Sciatic nerve (tissue), 2 donors: ENCODE data around the gene EIF3C. TPM values are rescaled to one million over a fixed set of nuclear protein-coding genes. Genes with fewer than 3 reads are reported as not detected.
A peak's percentile ranks its signal among the peaks of the same experiment; 100 is the strongest.
"Not testable (repeated sequence)": the region's sequence is repeated elsewhere in the genome, so short reads cannot be mapped to it uniquely, and the experiment has no call there.

Experiments used
- ATAC-seq: fragments of 200-7000 bp; cut with Tn5 transposase; one replicate; pipeline ENCODE4 v1.9.1; 2020; ENCODE audit warnings: mild to moderate bottlenecking, moderate library complexity
- DNase-seq: peaks from one replicate; pipeline ENCODE4 v3.0.0-alpha.2; 2020; ENCODE audit warnings: low spot score
- intact Hi-C: fragments of 100-400 bp; cut with DNase I; formaldehyde crosslinking; loops from one replicate; pipeline ENCODE4 v1.14.2; 2022
- total RNA-seq: library from RNA; stranded (reverse); fragmentation: NEBNext Ultra II Directional; extraction: Animal tissue kit (Norgen Biotek cat#: 25700); gene quantifications from one replicate; pipeline ENCODE4 v1.2.1, GENCODE V29; 2021
- donor health status: DM: no; HTN: no; CAD: no.
- donor health status: DM: no; HTN: no; CAD: no.

The EIF3C gene
- 306 TPM for total RNA-seq

- peak; percentile 100 for ATAC-seq
- DNase-seq, intact Hi-C loops: not testable (repeated sequence)
Observed at GRCh38 chr16:28711220-28712083, at the start of gene EIF3C. Gene EIF3C (plus strand): TSS chr16:28711464. CDS start chr16:28711687, 223 bp downstream.

GRCh38 chr16:28666264-28666663, 45.0 kb upstream of the EIF3C start:
- intact Hi-C loops, ATAC-seq, DNase-seq: not testable (repeated sequence)

GRCh38 chr16:28667480-28667879, 43.8 kb upstream of the EIF3C start:
- DNase-seq, intact Hi-C loops: not testable (repeated sequence)
- ATAC-seq, result peak; percentile 48

DNA sequence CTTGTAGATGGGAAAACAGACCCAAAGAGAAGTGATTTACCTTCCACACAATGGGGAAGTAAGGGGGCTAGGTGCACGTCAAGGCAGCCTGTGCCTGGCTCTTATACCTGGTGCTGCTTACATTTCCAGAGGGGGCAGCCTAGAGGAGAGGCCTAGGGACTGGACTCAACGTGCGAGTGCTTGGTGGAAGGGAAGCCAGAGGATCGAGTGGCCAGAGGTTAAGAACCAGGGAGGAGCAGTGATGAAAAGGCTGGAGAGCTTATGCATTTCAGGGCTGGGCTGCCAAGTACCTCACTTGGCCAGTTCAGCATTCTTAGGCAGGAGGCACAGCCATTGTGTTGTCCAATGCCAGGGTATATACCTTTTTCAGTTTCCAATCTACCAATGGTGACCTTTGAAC, 43.1 kb upstream of the EIF3C start:
- DNase-seq, intact Hi-C loops, ATAC-seq: not testable (repeated sequence)

- intact Hi-C loops, result not testable (repeated sequence)
- ATAC-seq, result peak; percentile 99
Observed at GRCh38 chr16:28688327-28688952, 22.8 kb upstream of the EIF3C start.

GRCh38 chr16:28689425-28689824, 21.8 kb upstream of the EIF3C start:
- ATAC-seq, DNase-seq, intact Hi-C loops: not testable (repeated sequence)

More at GRCh38 chr16:28688327-28688952, 22.8 kb upstream of the EIF3C start:
- not testable (repeated sequence) for DNase-seq

DNA sequence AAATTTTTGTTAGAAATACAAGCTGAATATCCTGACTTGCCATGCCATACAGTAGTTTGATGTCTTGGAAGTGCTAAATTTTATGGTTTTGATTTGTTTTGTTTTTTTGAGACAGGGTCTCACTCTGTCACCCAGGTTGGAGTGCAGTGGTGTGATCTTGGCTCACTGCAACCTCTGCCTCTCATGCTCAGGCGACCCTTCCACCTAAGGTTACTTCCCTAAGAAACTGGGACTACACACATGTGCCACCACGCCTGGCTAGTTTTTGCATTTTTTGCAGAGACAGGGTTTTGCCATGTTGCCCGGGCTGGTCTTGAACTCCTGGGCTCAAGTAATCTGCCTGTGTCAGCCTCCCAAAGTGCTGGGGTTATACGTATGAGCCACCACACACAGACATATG, 19.5 kb upstream of the EIF3C start:
- DNase-seq, ATAC-seq, intact Hi-C loops: not testable (repeated sequence)

DNA sequence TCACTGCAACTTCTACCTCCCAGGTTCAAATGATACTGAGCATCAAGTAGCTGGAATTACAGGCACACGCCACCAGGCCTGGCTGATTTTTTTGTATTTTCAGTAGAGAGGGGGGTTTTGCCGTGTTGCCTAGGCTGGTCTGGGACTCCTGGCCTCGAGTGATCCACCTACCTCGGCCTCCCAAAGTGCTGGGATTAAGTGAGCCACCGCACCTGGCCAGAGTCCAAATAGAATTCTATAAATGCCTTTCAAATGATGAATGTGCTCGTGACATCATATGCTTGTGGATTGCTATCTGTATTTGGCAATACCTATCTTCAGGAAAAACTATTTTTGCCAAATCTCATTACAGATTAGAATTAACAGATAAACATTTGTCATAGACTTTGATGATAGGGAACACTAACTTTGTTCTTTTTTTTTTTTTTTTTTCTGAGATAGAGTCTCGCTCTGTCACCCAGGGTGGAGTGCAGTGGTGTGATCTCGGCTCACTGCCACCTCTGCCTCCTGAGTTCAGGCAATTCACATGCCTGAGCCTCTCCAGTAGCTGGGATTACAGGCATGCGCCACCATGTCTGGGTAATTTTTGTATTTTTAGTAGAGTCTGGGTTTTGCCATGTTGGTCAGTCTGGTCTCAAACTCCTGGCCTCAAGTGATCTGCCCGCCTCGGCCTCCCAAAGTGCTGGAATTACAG, 17.9 kb upstream of the EIF3C start:
- DNase-seq, intact Hi-C loops, ATAC-seq: not testable (repeated sequence)

- DNase-seq, ATAC-seq, intact Hi-C loops: not testable (repeated sequence)
Observed at GRCh38 chr16:28699792-28700191, 11.5 kb upstream of the EIF3C start.

GRCh38 chr16:28700349-28700748, 10.9 kb upstream of the EIF3C start:
- DNase-seq, intact Hi-C loops, ATAC-seq: not testable (repeated sequence)

GRCh38 chr16:28701384-28701783, 9.9 kb upstream of the EIF3C start:
- intact Hi-C loops, DNase-seq, ATAC-seq: not testable (repeated sequence)

DNA sequence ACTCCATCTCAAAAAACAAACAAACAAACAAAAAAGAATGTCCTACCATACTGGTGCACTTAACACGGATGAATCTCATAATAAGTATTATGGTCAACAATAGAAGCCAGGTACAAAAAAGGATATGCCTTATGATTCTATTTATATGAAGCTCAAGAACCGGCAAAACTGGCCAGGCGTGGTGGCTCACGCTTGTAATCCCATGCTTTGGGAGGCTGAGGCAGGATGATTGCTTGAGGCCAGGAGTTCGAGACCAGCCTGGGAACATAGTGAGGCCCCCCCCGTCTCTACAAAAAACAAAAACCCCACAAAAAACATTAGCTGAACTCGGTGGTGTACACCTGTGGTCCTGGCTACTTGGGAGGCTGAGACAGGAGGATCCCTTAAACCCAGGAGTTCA, 7.0 kb upstream of the EIF3C start:
- ATAC-seq, intact Hi-C loops, DNase-seq: not testable (repeated sequence)

GRCh38 chr16:28722852-28723650, 11.8 kb downstream of the EIF3C start:
- DNase-seq, intact Hi-C loops, ATAC-seq: not testable (repeated sequence)

- intact Hi-C loops, ATAC-seq, DNase-seq: not testable (repeated sequence)
Observed at GRCh38 chr16:28731253-28731652, 20.0 kb downstream of the EIF3C start.

DNA sequence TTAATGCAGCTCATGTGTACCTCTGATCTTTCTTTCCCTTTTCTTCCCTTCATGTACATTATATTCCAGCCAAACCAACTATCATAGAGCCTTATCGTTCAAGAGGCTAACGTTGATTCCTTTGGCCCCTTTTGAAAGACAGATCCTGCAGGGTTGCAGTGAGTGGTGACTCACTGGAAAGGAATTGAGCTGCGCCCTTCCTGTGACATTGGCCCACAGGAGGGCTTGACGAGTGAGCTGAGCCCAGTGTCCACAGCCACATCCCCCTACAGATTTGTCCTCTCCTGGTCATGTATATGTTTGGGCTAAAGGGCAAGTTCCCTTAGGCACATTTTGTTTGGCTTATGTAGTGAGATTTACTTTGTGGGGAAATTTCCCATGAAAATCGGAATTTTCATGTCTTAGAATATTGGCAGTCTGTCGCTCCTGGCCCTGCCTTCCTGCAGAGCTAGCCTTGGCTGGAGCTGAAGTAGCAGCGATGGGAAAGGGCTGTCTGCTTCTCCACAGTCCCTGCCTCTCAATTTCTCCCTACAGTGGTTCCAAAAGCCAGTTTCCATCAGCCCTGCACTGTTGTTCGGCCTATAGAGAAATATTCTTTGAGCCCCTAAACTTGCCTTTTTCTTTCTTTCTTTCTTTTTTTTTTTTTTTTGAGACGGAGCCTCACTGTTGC, 21.3 kb downstream of the EIF3C start:
- peak; percentile 62 for ATAC-seq
- intact Hi-C loops, DNase-seq: not testable (repeated sequence)

GRCh38 chr16:28739787-28740186, 28.5 kb downstream of the EIF3C start:
- ATAC-seq, intact Hi-C loops, DNase-seq: not testable (repeated sequence)

- ATAC-seq, intact Hi-C loops, DNase-seq: not testable (repeated sequence)
Observed at GRCh38 chr16:28740631-28741030, 29.4 kb downstream of the EIF3C start.

DNA sequence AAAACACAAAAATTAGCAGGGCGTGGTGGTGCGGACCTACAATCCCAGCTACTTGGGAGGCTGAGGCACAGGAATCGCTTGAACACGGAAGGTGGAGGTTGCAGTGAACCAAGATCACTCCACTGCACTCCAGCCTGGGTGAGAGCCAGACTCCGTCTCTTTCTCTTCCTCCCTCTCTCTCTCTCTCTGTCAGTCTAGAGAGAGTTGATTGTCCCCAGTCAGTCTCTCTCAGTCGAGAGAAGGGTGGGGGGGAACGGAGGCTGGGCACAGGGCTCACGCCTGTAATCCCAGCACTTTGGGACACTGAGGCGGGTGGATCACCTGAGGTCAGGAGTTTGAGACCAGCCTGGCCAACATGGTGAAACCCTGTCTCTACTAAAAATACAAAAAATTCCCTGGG, 30.0 kb downstream of the EIF3C start:
- ATAC-seq, DNase-seq, intact Hi-C loops: not testable (repeated sequence)
